ENCODE data around the gene CTU1. TPM values are rescaled to one million over a fixed set of nuclear protein-coding genes. Genes with fewer than 3 reads are reported as not detected.

Gene CTU1
- total RNA-seq, 1 experiment from 2014 or later, result 8.6 TPM

GRCh38 chr19:51139299-51140014 is 31.2 kb upstream of the CTU1 start:
- CTCF ChIA-PET, result no interaction called here
- POLR2A ChIA-PET, result no interaction called here
- peaks cover 11% of the 10 kb centered on the region for H3K27me3 Mint-ChIP-seq (ENCODE audit: low read depth)
- no peak for ATAC-seq
- peaks cover 25% of the 10 kb centered on the region for H3K4me1 Mint-ChIP-seq
- no peaks in the 10 kb centered on the region for H3K36me3 Mint-ChIP-seq
- no peak for DNase-seq (ENCODE audit: low spot score)
- no peak overlapping the region for H3K27ac Mint-ChIP-seq
- no peak overlapping the region for H3K4me3 Mint-ChIP-seq
- no peaks in the 10 kb centered on the region for H3K9me3 Mint-ChIP-seq
- no peak for TF ChIP-seq OVOL2 (CRISPR knock-in tag; IDR thresholded peaks at IDR 0.05; ENCODE audit: borderline replicate concordance)
- TF ChIP-seq USF2 (CRISPR knock-in tag; IDR thresholded peaks at IDR 0.05), result no peak
- no peak for TF ChIP-seq ZNF138 (CRISPR knock-in tag; conservative IDR thresholded peaks at IDR 0.05)
- no peak for TF ChIP-seq RORB (CRISPR knock-in tag; IDR thresholded peaks at IDR 0.05)
- no peak for TF ChIP-seq CDX4 (CRISPR knock-in tag; IDR thresholded peaks at IDR 0.05; ENCODE audit: borderline replicate concordance)
- no peak for TF ChIP-seq ATF2 (CRISPR knock-in tag; IDR thresholded peaks at IDR 0.05; ENCODE audit: borderline replicate concordance, low read depth)
- no peak for TF ChIP-seq ZNF532 (CRISPR knock-in tag; IDR thresholded peaks at IDR 0.05; ENCODE audit: borderline replicate concordance)
- TF ChIP-seq ZBTB43 (CRISPR knock-in tag; IDR thresholded peaks at IDR 0.05), result no peak
- no peak for TF ChIP-seq PRRX2 (CRISPR knock-in tag; IDR thresholded peaks at IDR 0.05)
- TF ChIP-seq ZNF423 (CRISPR knock-in tag; IDR thresholded peaks at IDR 0.05), result no peak
- no peak for TF ChIP-seq HMGXB4 (CRISPR knock-in tag; IDR thresholded peaks at IDR 0.05)
- TF ChIP-seq JUN (CRISPR knock-in tag; IDR thresholded peaks at IDR 0.05), result no peak
- TF ChIP-seq MAX (CRISPR knock-in tag; IDR thresholded peaks at IDR 0.05), result no peak
- no peak for TF ChIP-seq ESRRA (CRISPR knock-in tag; IDR thresholded peaks at IDR 0.05; ENCODE audit: borderline replicate concordance)
- no peak for TF ChIP-seq SMAD3 (CRISPR knock-in tag; IDR thresholded peaks at IDR 0.05; ENCODE audit: borderline replicate concordance)
- TF ChIP-seq AR (CRISPR knock-in tag; IDR thresholded peaks at IDR 0.05), result no peak
- no peak for TF ChIP-seq ATF3 (CRISPR knock-in tag; conservative IDR thresholded peaks at IDR 0.05)
- no peak for TF ChIP-seq ZSCAN18 (CRISPR knock-in tag; IDR thresholded peaks at IDR 0.05)
- TF ChIP-seq ATF6 (CRISPR knock-in tag; IDR thresholded peaks at IDR 0.05), result no peak

Data from WTC11 (cell line).